ENCODE measurements around the gene OR7G3. TPM values are rescaled to one million over a fixed set of nuclear protein-coding genes. Genes with fewer than 3 reads are reported as not detected.

The OR7G3 gene
- total RNA-seq, 1 experiment from 2014 or later, result not detected

- Histone ChIP-seq H3K18ac (ENCODE audit: insufficient read length, low read depth, low read length) (no peak overlapping the region), H3K56ac (ENCODE audit: insufficient read length, low read depth, low read length) (no peak overlapping the region), H2BK5ac (ENCODE audit: insufficient read length, low read length) (no peak overlapping the region), H2BK20ac (ENCODE audit: low read depth, low read length, poor library complexity, severe bottlenecking) (no peak overlapping the region), H3K4me1 (ENCODE audit: insufficient read depth, low read length) (no peaks in the 10 kb centered on the region), H2BK15ac (ENCODE audit: low read depth, low read length) (no peak overlapping the region), H3K9ac (ENCODE audit: extremely low read depth, insufficient read length, low read length) (no peak overlapping the region), H4K91ac (ENCODE audit: insufficient read length, low read depth, low read length) (no peak overlapping the region), H3K4me2 (ENCODE audit: insufficient read depth, insufficient read length, low read length) (no peak overlapping the region), H3K4ac (ENCODE audit: low read depth, low read length) (no peak overlapping the region), H3K23ac (ENCODE audit: insufficient read length, low read depth, low read length) (no peak overlapping the region), H3K79me1 (ENCODE audit: insufficient read depth, low read depth, low read length, poor library complexity, severe bottlenecking) (no peaks in the 10 kb centered on the region), H4K20me1 (ENCODE audit: control insufficient read depth, insufficient read depth, insufficient read length) (no peaks in the 10 kb centered on the region), H3K14ac (ENCODE audit: insufficient read depth, low read length) (no peak overlapping the region), H3K79me2 (ENCODE audit: insufficient read depth, low read length) (no peaks in the 10 kb centered on the region), H4K5ac (ENCODE audit: insufficient read length, low read depth, low read length) (no peak overlapping the region), H2AK5ac (ENCODE audit: insufficient read length, low read length) (no peak overlapping the region), H3T11ph (ENCODE audit: low read length) (no peak overlapping the region), H3K27ac (ENCODE audit: insufficient read length, low read depth, low read length) (no peak overlapping the region), H2BK120ac (ENCODE audit: low read depth, low read length, poor library complexity, severe bottlenecking) (no peak overlapping the region), H2BK12ac (ENCODE audit: insufficient read length, low read depth, low read length) (no peak overlapping the region), H3K9me3 (ENCODE audit: control insufficient read depth, low read depth, low read length) (no peaks in the 10 kb centered on the region), H3K23me2 (ENCODE audit: insufficient read length, low read depth, low read length, poor library complexity, severe bottlenecking) (no peaks in the 10 kb centered on the region), H4K8ac (replicated peaks; ENCODE audit: insufficient read length, low read depth, low read length) (no peak overlapping the region), H2AFZ (ENCODE audit: low read length) (no peak overlapping the region), H3K27me3 (ENCODE audit: insufficient read depth, low read length) (no peaks in the 10 kb centered on the region)
- Mint-ChIP-seq H3K27me3 (ENCODE audit: low read depth) (peaks cover 11% of the 10 kb centered on the region), H3K9me3 (peaks cover 43 to 48% of the 10 kb centered on the region in 2 experiments), H3K4me1 (no peaks in the 10 kb centered on the region), H3K36me3 (ENCODE audit: insufficient read depth in 1 of 3, low read depth in 3 of 3) (no peaks in the 10 kb centered on the region; a peak in 2 of 7 replicates), H3K4me3 (no peak overlapping the region), H3K27ac (no peak overlapping the region)
- TF ChIP-seq CTCF (conservative IDR thresholded peaks at IDR 0.05), result no peak
- WGBS (ENCODE audit: extremely low coverage, insufficient read length, low lambda C conversion rate), result no CpG with 5 or more reads among the region's 5 CpGs
- DNase-seq, result no peak
Measured at GRCh38 chr19:9132422-9132821, 5.7 kb upstream of the OR7G3 start.

Data from H9 (cell line).